ENCODE measurements around the gene OR1L8. TPM values are rescaled to one million over a fixed set of nuclear protein-coding genes. Genes with fewer than 3 reads are reported as not detected.
"Not testable (repeated sequence)": the region's sequence is repeated elsewhere in the genome, so short reads cannot be mapped to it uniquely, and the experiment has no call there.

Gene OR1L8
- total and polyA plus RNA-seq, 2 donors (not counting 3 experiments of a cell fraction or from before 2014, with no cell fraction given) = 0.15 to 1.8 TPM

- H3K9me1 ChIP-seq (replicated peaks; ENCODE audit: control insufficient read depth, extremely low read depth, insufficient read depth, low read length) = no peaks in the 10 kb centered on the region
- dilution Hi-C loops (cut with MboI; ENCODE audit: extremely low pct_ligation_motif_present, low sequenced_read_pairs) (no loop called here), intact Hi-C loops (cut with micrococcal nuclease) (no loop called here)
- no peak overlapping the region for H3K9ac ChIP-seq (replicated peaks; ENCODE audit: extremely low read depth, insufficient read depth, low read length)
- H3K9me3 ChIP-seq (replicated peaks; ENCODE audit: control insufficient read depth, insufficient read depth, low read length) = no peaks in the 10 kb centered on the region
- FAIRE-seq = no peak
- DNase-seq (ENCODE audit: low read depth, low spot score) = no peak
- H3K4me1 ChIP-seq (ENCODE audit: control insufficient read depth, extremely low read depth, insufficient read depth, low read length) = no peaks in the 10 kb centered on the region
- BruUV-seq (replicated peaks) = no TSS peak
- no peaks in the 10 kb centered on the region for H4K20me1 ChIP-seq (replicated peaks; ENCODE audit: control insufficient read depth, extremely low read depth, insufficient read depth, low read length)
- TF ChIP-seq POLR2A (IDR thresholded peaks at IDR 0.05; ENCODE audit: low read depth, low read length) = no peak
- POLR2A ChIA-PET = no interaction called here
- no peak overlapping the region for H3K27ac ChIP-seq (ENCODE audit: insufficient read depth, low read depth, low read length)
- H3K36me3 ChIP-seq (ENCODE audit: control insufficient read depth in 2 of 2, extremely low read depth in 1 of 2, insufficient read depth in 2 of 2, low read length in 2 of 2) = no peaks in the 10 kb centered on the region
- H3K27me3 ChIP-seq (ENCODE audit: control insufficient read depth in 2 of 2, insufficient read depth in 2 of 2, low read length in 2 of 2) = no peaks in the 10 kb centered on the region
- H3K79me2 ChIP-seq (ENCODE audit: control insufficient read depth, insufficient read depth, low read length) = no peaks in the 10 kb centered on the region
- no peak overlapping the region for H3K4me3 ChIP-seq (replicated peaks in 1 of 3; ENCODE audit: insufficient read depth in 1 of 3, low read depth in 1 of 3, low read length in 3 of 3)
- H2AFZ ChIP-seq (ENCODE audit: low read depth, low read length) = no peak overlapping the region
- H3K4me2 ChIP-seq (ENCODE audit: insufficient read depth, low read length) = no peak overlapping the region
- CTCF ChIA-PET = no interaction called here
These were observed 44.4 kb downstream of the OR1L8 start for GRCh38 chr9:122538757-122539156.

GRCh38 chr9:122537066-122537465, 46.1 kb downstream of the OR1L8 start:
- H3K9me1 ChIP-seq (replicated peaks; ENCODE audit: control insufficient read depth, extremely low read depth, insufficient read depth, low read length); H3K79me2 ChIP-seq (ENCODE audit: control insufficient read depth, insufficient read depth, low read length); POLR2A ChIA-PET; H3K27ac ChIP-seq (ENCODE audit: insufficient read depth, low read depth, low read length); H3K4me1 ChIP-seq (ENCODE audit: control insufficient read depth, extremely low read depth, insufficient read depth, low read length); H2AFZ ChIP-seq (ENCODE audit: low read depth, low read length); H3K9ac ChIP-seq (replicated peaks; ENCODE audit: extremely low read depth, insufficient read depth, low read length); FAIRE-seq; dilution Hi-C loops (cut with MboI; ENCODE audit: extremely low pct_ligation_motif_present, low sequenced_read_pairs); H4K20me1 ChIP-seq (replicated peaks; ENCODE audit: control insufficient read depth, extremely low read depth, insufficient read depth, low read length); H3K9me3 ChIP-seq (replicated peaks; ENCODE audit: control insufficient read depth, insufficient read depth, low read length); H3K4me3 ChIP-seq (replicated peaks in 1 of 3; ENCODE audit: insufficient read depth in 1 of 3, low read depth in 1 of 3, low read length in 3 of 3); H3K4me2 ChIP-seq (ENCODE audit: insufficient read depth, low read length); H3K27me3 ChIP-seq (ENCODE audit: control insufficient read depth in 2 of 2, insufficient read depth in 2 of 2, low read length in 2 of 2); H3K36me3 ChIP-seq (ENCODE audit: control insufficient read depth in 2 of 2, extremely low read depth in 1 of 2, insufficient read depth in 2 of 2, low read length in 2 of 2); intact Hi-C loops (cut with micrococcal nuclease); BruUV-seq (replicated peaks); DNase-seq (ENCODE audit: low read depth, low spot score): not testable (repeated sequence)
- CTCF ChIA-PET = interaction anchor here (0.6 kb wide), 1 partner anchor 36 kb away, joined by 3 read pairs; no protein-coding TSS in a partner anchor

GRCh38 chr9:122536134-122536533, 47.0 kb downstream of the OR1L8 start:
- Histone ChIP-seq H3K79me2 (ENCODE audit: control insufficient read depth, insufficient read depth, low read length) (no peaks in the 10 kb centered on the region), H3K4me1 (ENCODE audit: control insufficient read depth, extremely low read depth, insufficient read depth, low read length) (no peaks in the 10 kb centered on the region), H3K4me2 (ENCODE audit: insufficient read depth, low read length) (no peak overlapping the region), H3K9me3 (replicated peaks; ENCODE audit: control insufficient read depth, insufficient read depth, low read length) (no peaks in the 10 kb centered on the region), H3K27me3 (ENCODE audit: control insufficient read depth in 2 of 2, insufficient read depth in 2 of 2, low read length in 2 of 2) (no peaks in the 10 kb centered on the region), H3K36me3 (ENCODE audit: control insufficient read depth in 2 of 2, extremely low read depth in 1 of 2, insufficient read depth in 2 of 2, low read length in 2 of 2) (no peaks in the 10 kb centered on the region), H3K9ac (replicated peaks; ENCODE audit: extremely low read depth, insufficient read depth, low read length) (no peak overlapping the region), H2AFZ (ENCODE audit: low read depth, low read length) (no peak overlapping the region), H3K27ac (ENCODE audit: insufficient read depth, low read depth, low read length) (no peak overlapping the region), H4K20me1 (replicated peaks; ENCODE audit: control insufficient read depth, extremely low read depth, insufficient read depth, low read length) (no peaks in the 10 kb centered on the region), H3K9me1 (replicated peaks; ENCODE audit: control insufficient read depth, extremely low read depth, insufficient read depth, low read length) (no peaks in the 10 kb centered on the region), H3K4me3 (replicated peaks in 1 of 3; ENCODE audit: insufficient read depth in 1 of 3, low read depth in 1 of 3, low read length in 3 of 3) (no peak overlapping the region)
- DNase-seq (ENCODE audit: low read depth, low spot score) (no peak), FAIRE-seq (no peak)
- intact Hi-C loops (cut with micrococcal nuclease) (no loop called here), dilution Hi-C loops (cut with MboI; ENCODE audit: extremely low pct_ligation_motif_present, low sequenced_read_pairs) (no loop called here)
- TF ChIP-seq POLR2AphosphoS5 (IDR thresholded peaks at IDR 0.05; ENCODE audit: insufficient read depth, low read depth, low read length) (no peak), GATA2 (IDR thresholded peaks at IDR 0.05; ENCODE audit: insufficient read depth, insufficient read length, low read depth, low read length) (no peak)
- no TSS peak for BruUV-seq (replicated peaks)
- CTCF ChIA-PET = no interaction called here
- POLR2A ChIA-PET = no interaction called here

DNA sequence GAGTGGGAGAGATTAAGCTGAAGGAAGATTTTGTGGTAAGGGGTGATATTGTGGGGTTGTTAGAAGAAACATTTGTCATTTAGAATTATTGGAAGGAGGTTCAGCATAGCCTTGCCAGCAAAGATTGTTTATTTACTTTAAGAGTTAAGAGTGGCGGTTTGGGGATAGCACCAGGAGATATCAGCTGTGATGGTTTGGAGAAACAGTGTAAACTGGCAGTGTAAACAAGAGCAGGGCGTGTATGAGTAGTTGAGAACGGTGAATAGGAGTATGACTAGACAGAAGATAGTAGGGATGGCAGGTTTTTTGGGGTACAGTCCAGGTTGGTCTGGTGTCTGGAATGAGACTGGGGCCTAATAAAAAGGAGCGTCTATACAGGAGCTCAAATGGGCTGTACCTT, 52.0 kb downstream of the OR1L8 start:
- H3K4me1 ChIP-seq (ENCODE audit: control insufficient read depth, extremely low read depth, insufficient read depth, low read length); POLR2A ChIA-PET; H3K9ac ChIP-seq (replicated peaks; ENCODE audit: extremely low read depth, insufficient read depth, low read length); dilution Hi-C loops (cut with MboI; ENCODE audit: extremely low pct_ligation_motif_present, low sequenced_read_pairs); H3K4me2 ChIP-seq (ENCODE audit: insufficient read depth, low read length); H3K4me3 ChIP-seq (replicated peaks in 1 of 3; ENCODE audit: insufficient read depth in 1 of 3, low read depth in 1 of 3, low read length in 3 of 3); H2AFZ ChIP-seq (ENCODE audit: low read depth, low read length); BruUV-seq (replicated peaks); DNase-seq (ENCODE audit: low read depth, low spot score); H4K20me1 ChIP-seq (replicated peaks; ENCODE audit: control insufficient read depth, extremely low read depth, insufficient read depth, low read length); intact Hi-C loops (cut with micrococcal nuclease); H3K27me3 ChIP-seq (ENCODE audit: control insufficient read depth in 2 of 2, insufficient read depth in 2 of 2, low read length in 2 of 2); H3K9me3 ChIP-seq (replicated peaks; ENCODE audit: control insufficient read depth, insufficient read depth, low read length); H3K36me3 ChIP-seq (ENCODE audit: control insufficient read depth in 2 of 2, extremely low read depth in 1 of 2, insufficient read depth in 2 of 2, low read length in 2 of 2); FAIRE-seq; H3K79me2 ChIP-seq (ENCODE audit: control insufficient read depth, insufficient read depth, low read length); H3K9me1 ChIP-seq (replicated peaks; ENCODE audit: control insufficient read depth, extremely low read depth, insufficient read depth, low read length); H3K27ac ChIP-seq (ENCODE audit: insufficient read depth, low read depth, low read length): not testable (repeated sequence)
- CTCF ChIA-PET = interaction anchor here (1.3 kb wide), 2 partner anchors 10 to 32 kb away, joined by 3 to 4 read pairs; no protein-coding TSS in a partner anchor

Data from endothelial cell of umbilical vein (primary cell).